SIG-M5 (cell line): ENCODE measurements around the gene YJEFN3.

ENCODE experiments used
- DNase-seq: peaks from one replicate; lab custom pipeline; 2025; lab: John Stamatoyannopoulos, UW

Gene YJEFN3

DNA sequence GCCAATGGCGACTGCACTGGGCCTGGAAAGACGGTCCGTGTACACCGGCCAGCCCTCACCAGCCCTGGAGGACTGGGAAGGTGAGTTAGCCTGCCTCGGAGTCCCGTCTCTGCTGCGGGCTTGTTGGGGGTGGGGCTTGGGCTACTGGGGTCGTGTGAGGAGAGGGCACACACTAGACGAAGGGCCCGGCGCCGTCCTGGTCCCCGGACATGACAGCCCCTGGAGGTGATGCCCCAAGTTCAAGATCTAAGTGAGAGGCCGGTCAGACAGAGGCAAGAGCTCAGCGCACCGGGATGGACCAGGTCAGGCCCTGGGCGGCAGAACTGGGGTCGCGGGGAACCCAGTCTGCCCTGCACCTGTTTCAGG lies 11.0 kb downstream of the YJEFN3 start:
- no peak for DNase-seq

DNA sequence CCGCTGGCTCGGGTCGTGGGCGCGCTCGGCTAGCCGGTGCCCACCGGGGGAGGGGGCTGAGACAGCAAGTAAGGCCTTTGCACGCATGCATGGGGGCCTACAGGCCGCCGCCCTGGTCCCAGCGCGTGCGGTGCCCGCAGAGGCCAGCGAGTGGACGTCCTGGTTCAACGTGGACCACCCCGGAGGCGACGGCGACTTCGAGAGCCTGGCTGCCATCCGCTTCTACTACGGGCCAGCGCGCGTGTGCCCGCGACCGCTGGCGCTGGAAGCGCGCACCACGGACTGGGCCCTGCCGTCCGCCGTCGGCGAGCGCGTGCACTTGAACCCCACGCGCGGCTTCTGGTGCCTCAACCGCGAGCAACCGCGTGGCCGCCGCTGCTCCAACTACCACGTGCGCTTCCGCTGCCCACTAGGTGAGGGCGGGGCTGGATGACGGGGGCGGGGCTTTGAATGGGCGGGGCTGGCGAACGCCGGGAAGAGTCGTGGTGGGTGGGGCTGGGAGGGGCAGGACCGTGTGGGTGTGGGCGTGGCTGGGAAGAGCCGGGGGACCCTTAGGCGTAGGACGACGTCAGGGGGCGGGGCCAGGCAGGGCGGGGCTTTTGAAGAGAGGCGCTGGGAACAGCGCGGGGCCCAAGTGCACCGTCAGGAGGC lies 11.5 kb downstream of the YJEFN3 start:
- DNase-seq: no peak

DNA sequence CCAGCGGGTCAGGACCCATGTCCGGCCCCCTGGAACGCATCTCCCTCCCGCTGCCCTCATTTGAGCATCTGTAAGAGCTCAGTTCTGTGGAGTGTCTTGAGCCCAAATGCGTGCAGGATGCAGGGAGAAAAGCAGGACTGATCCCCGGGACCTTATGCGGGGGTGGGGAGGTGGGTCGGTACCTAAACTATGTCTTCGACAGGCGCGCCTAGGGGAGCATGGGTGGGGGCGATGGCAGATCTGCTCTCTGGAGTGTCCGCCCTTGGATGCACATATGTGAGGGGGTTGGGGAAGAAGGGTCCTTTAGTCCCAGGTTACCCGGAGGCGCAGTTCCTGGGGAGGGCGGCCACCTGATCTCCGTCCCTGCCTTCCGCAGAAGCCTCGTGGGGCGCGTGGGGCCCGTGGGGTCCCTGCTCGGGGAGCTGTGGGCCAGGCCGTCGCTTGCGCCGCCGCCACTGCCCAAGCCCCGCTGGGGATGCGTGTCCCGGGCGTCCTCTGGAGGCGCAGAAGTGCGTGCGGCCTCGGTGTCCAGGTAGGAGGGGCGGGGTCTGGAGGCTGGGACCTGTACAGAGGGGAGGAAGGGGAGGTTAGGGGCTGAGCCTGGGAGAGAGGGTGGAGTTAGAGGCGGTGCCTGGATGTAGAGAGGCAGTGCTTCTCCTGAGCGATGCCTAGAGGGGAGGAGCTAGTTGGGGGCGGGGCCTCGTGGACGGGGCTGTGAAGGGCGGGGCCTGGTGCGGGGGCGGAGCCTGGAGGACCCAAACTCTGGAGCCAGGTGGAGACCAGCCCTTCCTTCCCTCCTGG lies 12.2 kb downstream of the YJEFN3 start:
- DNase-seq: no peak

DNA sequence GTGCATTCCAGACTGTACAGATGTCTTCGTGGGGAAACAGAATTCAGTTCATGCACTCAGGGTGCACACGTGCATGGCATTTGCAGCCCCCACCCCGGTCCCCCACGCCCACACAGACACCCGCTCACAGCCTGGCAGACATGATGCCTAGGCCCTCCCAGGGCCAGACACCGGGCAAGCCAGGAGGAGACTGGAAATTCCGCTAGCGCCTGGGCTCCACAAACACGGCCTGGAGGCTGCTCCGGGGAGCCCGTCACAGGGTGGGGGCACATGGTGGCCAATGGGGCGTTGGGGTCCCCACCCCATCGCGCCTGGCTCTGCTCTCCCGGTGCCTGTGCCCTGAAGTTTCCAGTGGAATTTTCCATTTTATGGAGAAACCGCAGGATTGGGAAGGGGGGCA lies 12.9 kb downstream of the YJEFN3 start:
- DNase-seq: no peak

DNA sequence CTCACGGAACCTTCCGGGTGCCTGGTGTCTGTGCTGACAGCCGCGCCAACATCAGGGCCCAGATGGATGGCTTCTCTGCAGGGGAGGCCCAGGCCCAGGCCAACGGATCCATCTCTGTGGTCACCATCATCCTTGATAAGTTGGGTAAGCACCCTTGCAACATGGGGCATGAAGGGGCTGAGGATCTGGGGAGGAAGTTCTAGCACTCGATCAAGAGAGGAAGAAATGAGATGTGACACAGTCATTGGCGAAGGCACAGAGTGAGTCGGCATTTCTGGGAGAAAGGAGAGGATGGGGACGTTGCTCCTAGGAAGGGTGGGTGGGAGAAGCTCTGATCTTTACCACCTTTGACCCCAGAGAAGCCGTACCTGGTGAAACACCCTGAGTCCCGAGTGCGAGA lies 13.8 kb downstream of the YJEFN3 start:
- no peak for DNase-seq

DNA sequence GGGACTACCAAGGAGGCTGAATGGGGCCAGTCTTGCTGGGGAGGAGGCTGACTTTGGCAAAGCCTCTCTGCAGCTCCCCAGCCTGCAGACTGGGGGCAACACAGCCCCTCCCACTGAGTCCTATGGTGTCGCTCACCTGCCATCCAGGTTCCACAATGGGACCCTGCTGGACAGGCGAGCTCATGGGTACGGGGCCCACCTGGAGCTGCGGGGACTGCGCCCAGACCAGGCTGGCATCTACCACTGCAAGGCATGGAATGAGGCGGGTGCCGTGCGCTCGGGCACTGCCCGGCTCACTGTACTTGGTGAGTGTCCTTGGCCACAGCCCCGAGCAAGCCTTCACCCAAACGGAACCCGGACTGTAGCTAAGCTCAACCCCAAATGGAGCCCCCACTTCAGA lies 14.4 kb downstream of the YJEFN3 start:
- DNase-seq: no peak

DNA sequence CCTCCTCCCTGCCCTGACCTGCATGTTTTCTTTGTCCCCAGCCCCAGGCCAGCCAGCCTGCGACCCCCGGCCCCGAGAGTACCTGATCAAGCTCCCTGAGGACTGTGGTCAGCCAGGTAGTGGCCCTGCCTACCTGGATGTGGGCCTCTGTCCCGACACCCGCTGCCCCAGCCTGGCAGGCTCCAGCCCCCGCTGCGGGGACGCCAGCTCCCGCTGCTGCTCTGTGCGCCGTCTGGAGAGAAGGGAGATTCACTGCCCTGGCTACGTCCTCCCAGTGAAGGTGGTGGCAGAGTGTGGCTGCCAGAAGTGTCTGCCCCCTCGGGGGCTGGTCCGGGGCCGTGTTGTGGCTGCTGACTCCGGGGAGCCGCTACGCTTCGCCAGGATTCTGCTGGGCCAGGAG lies 14.9 kb downstream of the YJEFN3 start:
- DNase-seq: no peak

DNA sequence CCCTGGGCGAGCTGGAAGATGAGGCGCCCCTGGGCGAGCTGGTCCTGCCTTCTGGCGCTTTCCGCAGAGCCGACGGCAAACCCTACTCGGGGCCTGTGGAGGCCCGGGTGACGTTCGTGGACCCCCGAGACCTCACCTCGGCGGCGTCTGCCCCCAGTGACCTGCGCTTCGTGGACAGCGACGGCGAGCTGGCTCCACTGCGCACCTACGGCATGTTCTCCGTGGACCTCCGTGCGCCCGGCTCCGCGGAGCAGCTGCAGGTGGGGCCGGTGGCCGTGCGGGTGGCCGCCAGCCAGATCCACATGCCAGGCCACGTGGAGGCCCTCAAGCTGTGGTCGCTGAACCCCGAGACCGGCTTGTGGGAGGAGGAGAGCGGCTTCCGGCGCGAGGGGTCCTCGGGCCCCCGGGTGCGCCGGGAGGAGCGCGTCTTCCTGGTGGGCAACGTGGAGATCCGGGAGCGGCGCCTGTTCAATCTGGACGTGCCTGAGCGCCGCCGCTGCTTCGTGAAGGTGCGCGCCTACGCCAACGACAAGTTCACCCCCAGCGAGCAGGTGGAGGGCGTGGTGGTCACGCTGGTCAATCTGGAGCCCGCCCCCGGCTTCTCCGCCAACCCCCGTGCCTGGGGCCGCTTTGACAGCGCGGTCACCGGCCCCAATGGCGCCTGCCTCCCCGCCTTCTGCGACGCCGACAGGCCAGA lies 15.7 kb downstream of the YJEFN3 start:
- no peak for DNase-seq

DNA sequence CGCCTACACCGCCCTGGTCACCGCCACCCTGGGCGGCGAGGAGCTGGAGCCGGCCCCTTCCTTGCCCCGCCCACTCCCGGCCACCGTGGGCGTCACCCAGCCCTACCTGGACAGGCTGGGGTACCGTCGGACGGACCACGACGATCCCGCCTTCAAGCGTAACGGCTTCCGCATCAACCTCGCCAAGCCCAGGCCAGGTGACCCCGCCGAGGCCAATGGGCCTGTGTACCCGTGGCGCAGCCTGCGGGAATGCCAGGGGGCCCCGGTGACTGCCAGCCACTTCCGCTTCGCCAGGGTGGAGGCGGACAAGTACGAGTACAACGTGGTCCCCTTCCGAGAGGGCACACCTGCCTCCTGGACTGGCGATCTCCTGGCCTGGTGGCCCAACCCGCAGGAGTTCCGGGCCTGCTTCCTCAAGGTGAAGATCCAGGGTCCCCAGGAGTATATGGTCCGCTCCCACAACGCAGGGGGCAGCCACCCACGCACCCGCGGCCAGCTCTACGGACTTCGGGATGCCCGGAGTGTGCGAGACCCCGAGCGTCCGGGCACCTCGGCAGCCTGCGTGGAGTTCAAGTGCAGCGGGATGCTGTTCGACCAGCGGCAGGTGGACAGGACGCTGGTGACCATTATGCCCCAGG lies 16.4 kb downstream of the YJEFN3 start:
- no peak for DNase-seq

DNA sequence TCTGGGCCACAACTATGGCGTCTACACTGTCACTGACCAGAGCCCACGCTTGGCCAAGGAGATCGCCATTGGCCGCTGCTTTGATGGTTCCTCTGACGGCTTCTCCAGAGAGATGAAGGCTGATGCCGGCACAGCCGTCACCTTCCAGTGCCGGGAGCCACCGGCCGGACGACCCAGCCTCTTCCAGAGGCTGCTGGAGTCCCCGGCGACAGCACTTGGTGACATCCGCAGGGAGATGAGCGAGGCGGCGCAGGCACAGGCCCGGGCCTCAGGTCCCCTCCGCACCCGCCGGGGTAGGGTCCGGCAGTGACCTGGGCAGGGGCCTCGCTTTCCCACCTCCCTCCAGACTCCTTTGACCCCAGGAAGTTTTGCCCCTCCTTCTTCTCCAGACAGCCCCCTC lies 17.0 kb downstream of the YJEFN3 start:
- no peak for DNase-seq

DNA sequence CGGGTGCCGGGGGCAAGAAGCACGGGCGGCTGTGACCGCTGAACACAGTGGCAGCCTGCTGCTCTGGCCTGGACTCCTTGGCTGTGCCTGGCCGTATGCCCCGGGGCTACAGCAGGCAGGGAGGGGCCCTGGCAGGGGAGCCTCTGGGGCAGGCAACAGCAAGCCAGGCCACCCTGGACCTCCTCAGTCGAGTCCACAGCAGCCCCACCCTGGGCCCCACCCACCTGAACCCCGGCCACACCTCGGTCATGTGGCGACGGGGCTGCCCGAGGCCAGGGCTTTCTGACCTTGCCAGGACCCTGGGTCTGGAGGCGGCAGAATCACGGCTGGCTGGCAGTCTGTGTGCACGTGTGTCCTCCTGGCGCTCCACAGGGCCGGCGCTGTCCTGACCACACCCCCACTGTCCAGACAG lies 18.0 kb downstream of the YJEFN3 start:
- no peak for DNase-seq

DNA sequence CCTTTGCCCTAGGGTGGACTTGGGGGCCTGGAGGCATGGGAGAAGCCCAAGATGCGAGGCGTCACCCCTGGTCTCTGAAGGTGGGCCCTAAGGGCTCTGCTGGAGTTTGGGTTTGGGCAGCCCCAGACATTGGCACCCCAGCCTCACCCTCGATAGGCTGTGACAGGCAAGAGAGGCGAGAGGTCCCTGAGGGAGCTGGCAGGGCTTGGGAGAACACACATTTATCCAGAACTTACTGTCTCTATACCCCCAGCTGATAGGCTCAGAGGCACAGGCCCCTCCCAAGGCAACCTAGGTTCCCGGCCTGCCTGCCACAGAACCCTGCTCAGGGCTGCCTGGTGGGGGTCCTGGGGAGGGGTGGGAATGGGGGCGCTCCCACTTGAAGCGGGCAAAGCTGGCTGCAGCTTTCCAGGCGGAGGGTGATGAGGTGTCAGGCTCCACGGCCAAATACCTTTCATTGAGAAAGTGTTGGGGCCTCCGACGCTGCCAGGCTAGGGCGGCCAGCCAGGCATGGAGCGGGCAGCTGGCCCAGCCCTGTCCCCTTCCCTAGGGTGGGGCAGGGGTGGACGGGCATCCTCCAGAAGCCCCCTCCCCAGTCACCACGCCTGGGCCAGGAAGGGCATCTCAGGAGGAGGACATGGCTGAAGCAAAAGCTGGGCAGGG lies 19.1 kb downstream of the YJEFN3 start:
- no peak for DNase-seq

DNA sequence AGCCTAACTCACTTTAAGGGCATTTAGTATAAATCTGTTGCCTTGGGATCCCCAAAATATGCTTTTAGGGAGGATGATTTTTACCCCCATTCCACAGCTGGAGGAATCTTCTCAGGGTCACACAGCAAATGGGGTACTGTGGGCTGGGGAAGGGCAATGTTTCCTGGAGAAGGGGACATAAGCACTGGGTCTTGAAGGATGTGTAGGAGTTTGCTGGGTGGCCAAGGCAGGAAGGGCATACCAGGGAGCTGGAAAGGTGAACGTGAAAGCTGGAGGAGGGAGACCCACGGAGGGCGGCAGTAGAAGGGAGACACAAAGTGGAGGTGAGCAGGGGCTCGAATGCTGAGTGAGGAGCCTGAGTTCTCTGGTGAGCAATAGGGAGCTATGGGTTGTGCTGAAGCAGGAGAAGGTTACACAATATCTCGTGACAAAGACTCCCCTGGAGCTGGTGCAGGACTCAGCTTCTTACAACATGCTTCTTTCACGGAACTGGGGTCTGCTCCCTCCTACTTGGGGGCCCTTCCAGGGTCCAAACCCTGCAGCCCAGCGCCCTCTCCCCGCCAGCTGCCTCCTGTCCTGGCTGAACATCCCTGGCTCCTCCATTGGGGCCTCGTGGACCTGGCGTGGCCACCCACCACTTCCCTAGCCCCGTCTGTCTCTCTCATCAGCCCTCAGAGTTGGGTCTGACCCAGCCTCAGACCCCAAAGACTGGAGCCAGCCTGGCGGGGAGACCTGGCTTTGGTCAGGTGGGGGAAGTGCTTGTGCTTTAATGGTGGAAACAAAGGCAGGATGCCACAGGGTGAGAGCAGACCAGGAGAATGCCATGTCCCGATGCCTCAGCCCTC lies 20.4 kb downstream of the YJEFN3 start:
- DNase-seq: no peak

DNA sequence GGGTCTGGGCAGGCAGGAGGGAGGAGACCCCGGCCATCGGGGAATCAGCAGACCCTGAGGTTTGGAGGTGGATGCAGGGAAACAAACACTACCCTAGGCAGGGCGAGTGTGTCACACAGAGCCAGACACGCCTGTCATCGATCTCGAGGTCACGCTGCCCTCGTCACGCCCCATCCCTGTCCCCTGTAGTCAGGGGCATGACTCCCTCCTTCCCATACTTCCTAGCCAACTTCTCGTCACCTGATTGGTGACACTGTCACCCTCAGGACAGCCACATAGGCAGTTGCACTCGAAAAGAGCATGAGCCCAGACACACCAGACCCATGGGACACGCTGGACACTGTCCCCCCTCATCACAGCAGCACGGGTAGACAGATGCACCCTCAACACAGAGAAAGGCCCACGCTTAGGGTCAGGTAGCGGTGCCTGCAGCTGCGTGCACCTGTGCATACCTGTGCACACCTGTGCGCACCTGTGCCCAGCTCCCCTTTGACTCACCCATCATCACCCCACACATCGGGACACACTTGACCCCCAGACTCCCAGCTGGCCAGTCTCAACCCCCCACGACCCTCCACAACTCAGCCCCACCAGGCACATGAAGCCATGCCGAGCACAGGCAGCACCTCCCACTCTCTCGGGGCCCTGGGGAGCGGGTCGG lies 21.2 kb downstream of the YJEFN3 start:
- DNase-seq: no peak

DNA sequence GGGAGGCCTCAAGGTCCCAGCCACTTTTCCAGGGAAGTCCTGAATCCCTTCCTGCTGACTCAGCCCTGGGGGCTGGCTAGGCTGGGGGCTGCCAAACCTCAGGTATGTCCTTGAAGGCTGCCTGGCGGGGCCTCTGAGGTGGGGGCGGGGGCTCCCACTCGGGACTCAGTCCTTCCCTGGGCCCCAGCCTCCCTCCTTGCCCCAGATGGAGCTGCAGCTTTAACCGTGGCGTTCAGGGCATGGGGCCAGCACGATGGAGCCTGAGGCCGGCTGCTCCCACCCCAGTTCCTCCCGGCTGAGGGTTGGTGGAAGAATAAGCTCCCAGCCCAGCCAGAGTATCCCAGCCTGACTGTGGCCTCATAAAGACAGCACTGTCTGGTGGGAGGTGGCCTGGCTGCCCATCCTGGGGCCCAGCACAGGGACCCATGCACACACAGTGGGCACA lies 21.8 kb downstream of the YJEFN3 start:
- DNase-seq: no peak

DNA sequence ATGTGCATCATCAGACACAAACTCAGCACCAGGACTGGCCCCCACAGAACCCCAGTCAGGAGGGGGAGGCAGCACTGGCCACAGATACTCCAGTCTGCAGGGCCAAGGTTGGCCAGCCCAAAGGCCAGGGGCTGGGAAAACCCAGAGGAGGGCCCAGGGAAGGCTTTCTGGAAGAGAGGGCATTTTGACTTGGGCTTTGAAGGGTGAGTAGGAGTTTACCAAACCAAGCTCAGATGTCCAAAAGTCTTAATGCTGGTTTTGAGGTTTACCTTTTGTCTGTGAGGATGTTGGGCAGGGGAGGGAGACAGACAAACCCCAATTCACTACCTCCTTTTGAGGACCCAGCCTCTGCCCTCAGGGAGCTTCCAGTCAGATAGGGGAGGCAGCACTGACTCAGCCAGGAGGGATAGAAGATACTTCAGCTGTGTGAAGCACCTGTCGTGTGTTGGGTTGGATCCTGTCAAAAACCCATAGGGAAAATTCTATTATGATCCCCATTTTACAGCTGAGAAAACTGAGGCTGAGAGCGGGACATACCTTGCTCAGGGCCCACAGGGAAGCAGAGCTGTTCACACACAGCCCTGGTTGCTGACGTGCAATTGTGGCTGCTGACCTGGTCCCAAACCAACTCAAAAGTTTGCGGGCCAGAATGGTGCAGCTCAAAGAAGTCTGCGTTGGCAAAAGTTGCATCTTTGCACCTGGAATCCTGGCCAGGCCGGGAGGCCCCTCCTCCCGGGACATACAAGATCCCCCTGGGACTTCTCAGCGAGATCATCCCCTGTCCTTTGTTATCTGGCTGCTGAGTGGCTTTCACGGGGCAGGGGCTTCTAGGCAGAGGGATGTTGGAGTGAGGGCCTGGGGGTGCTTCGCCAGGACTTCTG lies 22.5 kb downstream of the YJEFN3 start:
- DNase-seq: no peak

DNA sequence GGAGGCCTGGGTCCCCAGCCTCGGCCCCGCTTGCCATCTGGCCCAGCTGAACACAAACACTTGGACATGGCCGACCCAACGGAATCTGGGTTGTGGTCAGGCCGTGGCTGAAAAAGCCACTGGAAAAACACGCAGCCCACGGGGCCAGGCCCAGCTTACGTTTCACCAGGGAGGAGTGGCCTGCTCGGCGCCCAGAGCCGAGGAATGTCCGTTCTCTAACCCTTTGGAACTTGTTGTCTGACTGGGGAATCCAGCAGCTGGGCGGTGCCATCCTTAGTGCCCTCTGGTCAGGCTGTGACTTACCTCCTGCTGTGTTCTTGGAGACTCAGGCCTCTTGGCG lies 23.1 kb downstream of the YJEFN3 start:
- no peak for DNase-seq

DNA sequence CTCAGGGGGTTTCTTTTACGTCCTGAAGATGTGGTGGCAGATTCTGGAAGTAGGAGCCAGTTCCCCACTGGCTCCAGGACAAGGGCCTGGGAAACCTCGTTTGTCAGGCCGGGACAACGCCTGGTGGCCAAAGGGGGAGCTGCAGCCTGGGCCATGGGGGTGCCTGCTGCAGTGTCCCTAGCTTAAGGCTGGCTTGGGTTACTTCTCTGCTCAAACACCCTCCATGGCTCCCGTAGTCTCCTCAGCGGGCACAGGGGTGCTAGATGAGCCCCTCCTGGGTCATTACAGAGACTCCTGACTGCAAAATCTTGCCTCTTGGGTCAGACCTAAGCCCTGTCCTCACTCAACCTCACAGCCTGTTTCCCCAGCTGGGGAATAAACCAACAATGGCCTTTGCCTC lies 24.1 kb downstream of the YJEFN3 start:
- no peak for DNase-seq

DNA sequence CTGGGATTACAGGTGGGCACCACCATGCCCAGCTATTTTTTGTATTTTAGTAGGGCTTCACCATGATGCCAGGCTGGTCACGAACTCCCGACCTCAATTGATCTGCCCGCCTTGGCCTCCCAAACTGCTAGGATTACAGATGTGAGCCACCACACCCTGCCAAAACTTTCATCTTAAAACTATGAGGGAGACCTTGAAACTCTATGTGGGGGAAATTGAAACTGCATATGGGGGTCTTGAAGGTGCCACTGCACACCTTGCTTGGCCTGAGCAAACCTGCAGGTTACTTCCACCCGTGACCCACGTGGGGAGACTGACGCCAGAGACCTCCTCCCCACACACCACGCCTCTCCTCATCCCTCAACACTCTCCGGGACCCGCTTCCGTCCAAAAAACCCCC lies 25.0 kb downstream of the YJEFN3 start:
- DNase-seq: no peak
